ENCODE measurements around the gene SLC7A6OS. TPM values are rescaled to one million over a fixed set of nuclear protein-coding genes. Genes with fewer than 3 reads are reported as not detected.

Gene SLC7A6OS
- total RNA-seq, 1 experiment from 2014 or later = 16.4 TPM

- TF ChIP-seq POLR2A (IDR thresholded peaks at IDR 0.05; ENCODE audit: borderline replicate concordance, extremely low read depth, insufficient read depth, insufficient read length) = peak; percentile 82
- TF ChIP-seq POLR2AphosphoS5 (IDR thresholded peaks at IDR 0.05; ENCODE audit: low read depth, low read length) = peak; percentile 18; the same call in 1 of the 2 replicates
- peak; percentile 68 for TF ChIP-seq MAX (IDR thresholded peaks at IDR 0.05)
- TF ChIP-seq SRF (IDR thresholded peaks at IDR 0.05; ENCODE audit: low read depth) = no peak
- no peak for TF ChIP-seq ELF1 (IDR thresholded peaks at IDR 0.05; ENCODE audit: borderline replicate concordance, low read depth)
- TF ChIP-seq JUND (IDR thresholded peaks at IDR 0.05) = no peak
- TF ChIP-seq CTCF (IDR thresholded peaks at IDR 0.05 in 2 of 3, conservative IDR thresholded peaks at IDR 0.05 in 1 of 3; ENCODE audit: borderline replicate concordance in 1 of 3, insufficient read depth in 1 of 3, low read depth in 2 of 3, low read length in 2 of 3) = peak; percentile 67 to 76 (median 71)
- TF ChIP-seq FOSL1 (IDR thresholded peaks at IDR 0.05; ENCODE audit: low read depth) = no peak
Measured at GRCh38 chr16:68264128-68265077, 46.3 kb downstream of the SLC7A6OS start, which contains the start of gene SLC7A6 (continued).

- Histone ChIP-seq H3K4me2 (ENCODE audit: low read length) (peak overlapping the region; percentile 89), H3K36me3 (ENCODE audit: control insufficient read depth in 1 of 2, insufficient read depth in 2 of 2, low read length in 2 of 2) (no peaks in the 10 kb centered on the region; a peak in 1 of 4 replicates), H3K27ac (ENCODE audit: low read depth, low read length) (peak overlapping the region; percentile 91), H3K27me3 (ENCODE audit: insufficient read depth, low read length) (no peaks in the 10 kb centered on the region), H4K20me1 (ENCODE audit: insufficient read depth) (peaks cover 7% of the 10 kb centered on the region; the same call in 1 of the 2 replicates), H3K4me1 (ENCODE audit: control insufficient read depth in 1 of 2, insufficient read depth in 2 of 2, low read length in 2 of 2) (peaks cover 25 to 33% of the 10 kb centered on the region in 2 experiments), H3K4me3 (replicated peaks in 1 of 2; ENCODE audit: low read depth in 1 of 2, low read length in 2 of 2) (peak overlapping the region; percentile 73 to 85), H3K9ac (ENCODE audit: low read length) (peak overlapping the region; percentile 88), H3K9me3 (ENCODE audit: control insufficient read depth in 1 of 2, insufficient read depth in 1 of 2, low read depth in 1 of 2, low read length in 2 of 2) (no peaks in the 10 kb centered on the region), H3K79me2 (ENCODE audit: insufficient read depth, low read length) (peaks cover 41% of the 10 kb centered on the region), H3K9me2 (ENCODE audit: insufficient read depth) (no peaks in the 10 kb centered on the region), H2AFZ (ENCODE audit: low read depth, low read length, poor library complexity, severe bottlenecking) (peak overlapping the region; percentile 32)
- intact Hi-C loops (cut with micrococcal nuclease) = no loop called here
- RAD21 ChIA-PET (ENCODE audit: low non-redundant PET in 1 of 2, low total read pairs in 2 of 2, uncharacterized antibody in 2 of 2, unreplicated experiment in 2 of 2) = interaction anchor here (0.6 to 1.5 kb wide), 3 partner anchors 47 to 552 kb away, joined by 3 to 4 read pairs (median 3); partner anchors contain the start of genes PRMT7 (in 1 of the 2) and SLC7A6OS (in 1 of the 2)
- no TSS peak for BruUV-seq (replicated peaks)
- DNase-seq (ENCODE audit: low read depth, low spot score) (no peak), ATAC-seq (no peak)
- CTCF ChIA-PET = interaction anchor here (0.6 to 5.2 kb wide), 19 partner anchors 9 to 603 kb away, joined by 3 to 54 read pairs (median 4); partner anchors contain the start of genes ACD, ESRP2, PLA2G15 and PRMT7
- POLR2A ChIA-PET = interaction anchor here (0.6 to 1.6 kb wide), 9 partner anchors 9 to 1638 kb away, joined by 3 to 6 read pairs (median 3); partner anchors contain the start of genes PLA2G15, PRMT7 and SLC7A6OS
- TF ChIP-seq ATF3 (IDR thresholded peaks at IDR 0.05) = no peak
- TF ChIP-seq YY1 (IDR thresholded peaks at IDR 0.05; ENCODE audit: extremely low read depth, insufficient replicate concordance, low read depth, low read length) = no peak
- TF ChIP-seq EZH2phosphoT487 (IDR thresholded peaks at IDR 0.05; ENCODE audit: borderline replicate concordance) = no peak
- no peak for TF ChIP-seq POLR2AphosphoS5 (IDR thresholded peaks at IDR 0.05; ENCODE audit: low read depth, low read length)
- TF ChIP-seq SP1 (IDR thresholded peaks at IDR 0.05; ENCODE audit: low read depth) = no peak
- TF ChIP-seq POLR2A (IDR thresholded peaks at IDR 0.05; ENCODE audit: borderline replicate concordance, extremely low read depth, insufficient read depth, insufficient read length) = no peak
- TF ChIP-seq CTCF (IDR thresholded peaks at IDR 0.05 in 2 of 3, conservative IDR thresholded peaks at IDR 0.05 in 1 of 3; ENCODE audit: borderline replicate concordance in 1 of 3, insufficient read depth in 1 of 3, low read depth in 2 of 3, low read length in 2 of 3) = no peak
- no peak for TF ChIP-seq CEBPB (IDR thresholded peaks at IDR 0.05; ENCODE audit: low read depth)
- TF ChIP-seq EGR1 (IDR thresholded peaks at IDR 0.05; ENCODE audit: low read depth) = no peak
- TF ChIP-seq RAD21 (IDR thresholded peaks at IDR 0.05; ENCODE audit: low read depth) = no peak
Measured at GRCh38 chr16:68263559-68264127, 47.1 kb downstream of the SLC7A6OS start.
